Measurements from ENCODE around the gene NIFK. TPM values are rescaled to one million over a fixed set of nuclear protein-coding genes. Genes with fewer than 3 reads are reported as not detected.

Gene NIFK
- total and polyA plus RNA-seq, 2 donors (not counting 1 experiment from before 2014, with no cell fraction given), result 9.2 to 56.3 TPM

- Histone ChIP-seq H3K4me1 (ENCODE audit: control insufficient read depth in 2 of 2, insufficient read depth in 2 of 2, low read length in 2 of 2) (no peaks in the 10 kb centered on the region), H2AFZ (ENCODE audit: insufficient read depth, low read depth, low read length, poor library complexity, severe bottlenecking) (no peak overlapping the region), H3K36me3 (replicated peaks in 1 of 2; ENCODE audit: control extremely low read depth in 1 of 2, control insufficient read depth in 1 of 2, extremely low read depth in 1 of 2, insufficient read depth in 2 of 2, low read length in 1 of 2) (peaks cover 0 to 62% of the 10 kb centered on the region in 2 experiments), H3K4me3 (ENCODE audit: control extremely low read depth in 1 of 5, extremely low read depth in 1 of 5, insufficient read depth in 1 of 5, low read depth in 2 of 5, low read length in 4 of 5) (no peak overlapping the region), H3K9me3 (ENCODE audit: control extremely low read depth in 1 of 3, control insufficient read depth in 2 of 3, insufficient read depth in 1 of 3, low read length in 2 of 3) (no peaks in the 10 kb centered on the region), H3K27ac (ENCODE audit: low read length in 2 of 2) (no peak overlapping the region), H3K4me2 (replicated peaks; ENCODE audit: low read depth, low read length, poor library complexity, severe bottlenecking) (no peak overlapping the region), H4K20me1 (ENCODE audit: control insufficient read depth, insufficient read depth, low read length, poor library complexity, severe bottlenecking) (no peaks in the 10 kb centered on the region), H3K9ac (ENCODE audit: low read length) (no peak overlapping the region), H3K27me3 (replicated peaks in 1 of 4; ENCODE audit: control extremely low read depth in 1 of 4, control insufficient read depth in 3 of 4, insufficient read depth in 4 of 4, low read length in 3 of 4) (no peaks in the 10 kb centered on the region), H3K79me2 (ENCODE audit: control insufficient read depth, insufficient read depth, low read length) (no peaks in the 10 kb centered on the region)
- ChIA-PET CTCF (no interaction called here), POLR2A (no interaction called here)
- H3K27ac Mint-ChIP-seq, result no peak overlapping the region
- ATAC-seq (ENCODE audit: low read depth) (no peak), DNase-seq (no peak)
- TF ChIP-seq EZH2 (IDR thresholded peaks at IDR 0.05; ENCODE audit: borderline replicate concordance, insufficient read depth, low read depth, low read length, poor library complexity, severe bottlenecking), result no peak
- TF ChIP-seq CTCF (IDR thresholded peaks at IDR 0.05), result no peak
- no peaks in the 10 kb centered on the region for H3K4me1 Mint-ChIP-seq
- intact Hi-C loops (cut with micrococcal nuclease), result no loop called here
- no peak overlapping the region for H3K4me3 Mint-ChIP-seq
- no CpG with 5 or more reads among the region's 1 CpG for WGBS (ENCODE audit: insufficient coverage)
- no peaks in the 10 kb centered on the region for H3K27me3 Mint-ChIP-seq
- no peaks in the 10 kb centered on the region for H3K9me3 Mint-ChIP-seq (ENCODE audit: insufficient read depth)
These were observed 29.9 kb upstream of the NIFK start for GRCh38 chr2:121766624-121767023.

- Histone ChIP-seq H4K20me1 (ENCODE audit: control insufficient read depth, insufficient read depth, low read length, poor library complexity, severe bottlenecking) (no peaks in the 10 kb centered on the region), H3K79me2 (ENCODE audit: control insufficient read depth, insufficient read depth, low read length) (no peaks in the 10 kb centered on the region), H3K4me1 (ENCODE audit: control insufficient read depth in 2 of 2, insufficient read depth in 2 of 2, low read length in 2 of 2) (no peaks in the 10 kb centered on the region), H3K27ac (ENCODE audit: low read length in 2 of 2) (no peak overlapping the region), H2AFZ (ENCODE audit: insufficient read depth, low read depth, low read length, poor library complexity, severe bottlenecking) (no peak overlapping the region), H3K36me3 (replicated peaks in 1 of 2; ENCODE audit: control extremely low read depth in 1 of 2, control insufficient read depth in 1 of 2, extremely low read depth in 1 of 2, insufficient read depth in 2 of 2, low read length in 1 of 2) (peaks cover 0 to 76% of the 10 kb centered on the region in 2 experiments), H3K9me3 (ENCODE audit: control extremely low read depth in 1 of 3, control insufficient read depth in 2 of 3, insufficient read depth in 1 of 3, low read length in 2 of 3) (no peaks in the 10 kb centered on the region), H3K27me3 (replicated peaks in 1 of 4; ENCODE audit: control extremely low read depth in 1 of 4, control insufficient read depth in 3 of 4, insufficient read depth in 4 of 4, low read length in 3 of 4) (no peaks in the 10 kb centered on the region), H3K4me2 (replicated peaks; ENCODE audit: low read depth, low read length, poor library complexity, severe bottlenecking) (no peak overlapping the region), H3K9ac (ENCODE audit: low read length) (no peak overlapping the region), H3K4me3 (ENCODE audit: control extremely low read depth in 1 of 5, extremely low read depth in 1 of 5, insufficient read depth in 1 of 5, low read depth in 2 of 5, low read length in 4 of 5) (no peak overlapping the region)
- ATAC-seq (ENCODE audit: low read depth) (no peak), DNase-seq (no peak)
- no peak overlapping the region for H3K27ac Mint-ChIP-seq
- H3K27me3 Mint-ChIP-seq, result no peaks in the 10 kb centered on the region
- no peaks in the 10 kb centered on the region for H3K4me1 Mint-ChIP-seq
- CTCF ChIA-PET, result no interaction called here
- intact Hi-C loops (cut with micrococcal nuclease), result no loop called here
- TF ChIP-seq EZH2 (IDR thresholded peaks at IDR 0.05; ENCODE audit: borderline replicate concordance, insufficient read depth, low read depth, low read length, poor library complexity, severe bottlenecking), result no peak
- no peak for TF ChIP-seq CTCF (IDR thresholded peaks at IDR 0.05)
- no peak overlapping the region for H3K4me3 Mint-ChIP-seq
- POLR2A ChIA-PET, result interaction anchor here (0.6 kb wide), 1 partner anchor 9 kb away, joined by 10 read pairs; no protein-coding TSS in a partner anchor
- H3K9me3 Mint-ChIP-seq (ENCODE audit: insufficient read depth), result no peaks in the 10 kb centered on the region
- 93% methylated on average over 6 of the region's 10 CpGs for WGBS (ENCODE audit: insufficient coverage)
These were observed 28.1 kb upstream of the NIFK start for GRCh38 chr2:121764681-121765228.
